Activated naive CD8-positive, alpha-beta T cell (primary cell): Measurements from ENCODE around the gene PARD3B.

ENCODE experiments used
- H3K27ac Mint-ChIP-seq: one replicate; pipeline ENCODE4 v1.8.0; 2021; ENCODE audit warnings: mixed read lengths
- H3K27me3 Mint-ChIP-seq: one replicate; pipeline ENCODE4 v1.8.0; 2021; ENCODE audit warnings: mixed read lengths
- H3K36me3 Mint-ChIP-seq: one replicate; pipeline ENCODE4 v1.8.0; 2021; ENCODE audit warnings: mixed read lengths
- H3K4me1 Mint-ChIP-seq: one replicate; pipeline ENCODE4 v1.8.0; 2021; ENCODE audit warnings: low read depth, mixed read lengths
- H3K4me3 Mint-ChIP-seq: one replicate; pipeline ENCODE4 v1.8.0; 2021; ENCODE audit warnings: mild to moderate bottlenecking, mixed read lengths
- H3K9me3 Mint-ChIP-seq: one replicate; pipeline ENCODE4 v1.8.0; 2021; ENCODE audit warnings: low read depth, mixed read lengths

Gene PARD3B

GRCh38 chr2:204849892-204850291 lies 304.6 kb downstream of the PARD3B start:
- Mint-ChIP-seq H3K4me1 (no peaks in the 10 kb centered on the region), H3K9me3 (no peaks in the 10 kb centered on the region), H3K27ac (no peak overlapping the region), H3K27me3 (no peaks in the 10 kb centered on the region), H3K4me3 (no peak overlapping the region), H3K36me3 (no peaks in the 10 kb centered on the region)

- no peaks in the 10 kb centered on the region for H3K9me3 Mint-ChIP-seq
- H3K27me3 Mint-ChIP-seq = peaks cover 1% of the 10 kb centered on the region
- peaks cover 1% of the 10 kb centered on the region for H3K36me3 Mint-ChIP-seq
- H3K4me1 Mint-ChIP-seq = no peaks in the 10 kb centered on the region
- no peak overlapping the region for H3K4me3 Mint-ChIP-seq
- H3K27ac Mint-ChIP-seq = no peak overlapping the region
Observed at GRCh38 chr2:204850581-204850980, 305.3 kb downstream of the PARD3B start.

GRCh38 chr2:204853905-204854304 lies 308.6 kb downstream of the PARD3B start:
- Mint-ChIP-seq H3K27me3 (peaks cover 2% of the 10 kb centered on the region), H3K4me1 (no peaks in the 10 kb centered on the region), H3K27ac (no peak overlapping the region), H3K4me3 (no peak overlapping the region), H3K36me3 (peaks cover 2% of the 10 kb centered on the region), H3K9me3 (no peaks in the 10 kb centered on the region)

- H3K9me3 Mint-ChIP-seq = peaks cover 7% of the 10 kb centered on the region
- no peak overlapping the region for H3K27ac Mint-ChIP-seq
- peaks cover 2% of the 10 kb centered on the region for H3K27me3 Mint-ChIP-seq
- no peaks in the 10 kb centered on the region for H3K4me1 Mint-ChIP-seq
- peaks cover 7% of the 10 kb centered on the region for H3K36me3 Mint-ChIP-seq
- no peak overlapping the region for H3K4me3 Mint-ChIP-seq
Observed at GRCh38 chr2:204860274-204860673, 315.0 kb downstream of the PARD3B start.

GRCh38 chr2:204862809-204863208 lies 317.5 kb downstream of the PARD3B start:
- H3K4me3 Mint-ChIP-seq = no peak overlapping the region
- H3K27ac Mint-ChIP-seq = no peak overlapping the region
- peaks cover 5% of the 10 kb centered on the region for H3K36me3 Mint-ChIP-seq
- no peaks in the 10 kb centered on the region for H3K4me1 Mint-ChIP-seq
- no peaks in the 10 kb centered on the region for H3K27me3 Mint-ChIP-seq
- peaks cover 9% of the 10 kb centered on the region for H3K9me3 Mint-ChIP-seq

- H3K27me3 Mint-ChIP-seq = no peaks in the 10 kb centered on the region
- H3K4me3 Mint-ChIP-seq = no peak overlapping the region
- H3K27ac Mint-ChIP-seq = no peak overlapping the region
- H3K4me1 Mint-ChIP-seq = no peaks in the 10 kb centered on the region
- H3K9me3 Mint-ChIP-seq = peaks cover 9% of the 10 kb centered on the region
- H3K36me3 Mint-ChIP-seq = peaks cover 5% of the 10 kb centered on the region
Observed at GRCh38 chr2:204863336-204863735, 318.1 kb downstream of the PARD3B start.

- Mint-ChIP-seq H3K9me3 (peaks cover 12% of the 10 kb centered on the region), H3K27ac (no peak overlapping the region), H3K4me3 (no peak overlapping the region), H3K36me3 (peaks cover 5% of the 10 kb centered on the region), H3K4me1 (peaks cover 16% of the 10 kb centered on the region), H3K27me3 (no peaks in the 10 kb centered on the region)
Observed at GRCh38 chr2:204869132-204869823, 324.0 kb downstream of the PARD3B start.

- Mint-ChIP-seq H3K27me3 (no peaks in the 10 kb centered on the region), H3K4me1 (peaks cover 16% of the 10 kb centered on the region), H3K9me3 (peaks cover 7% of the 10 kb centered on the region), H3K4me3 (no peak overlapping the region), H3K36me3 (peaks cover 4% of the 10 kb centered on the region), H3K27ac (no peak overlapping the region)
Observed at GRCh38 chr2:204870053-204870452, 324.8 kb downstream of the PARD3B start.

- Mint-ChIP-seq H3K9me3 (peaks cover 3% of the 10 kb centered on the region), H3K27me3 (no peaks in the 10 kb centered on the region), H3K36me3 (peaks cover 7% of the 10 kb centered on the region), H3K4me3 (no peak overlapping the region), H3K27ac (no peak overlapping the region), H3K4me1 (peaks cover 28% of the 10 kb centered on the region)
Observed at GRCh38 chr2:204871231-204871953, 326.1 kb downstream of the PARD3B start.

- H3K27ac Mint-ChIP-seq = no peak overlapping the region
- peaks cover 49% of the 10 kb centered on the region for H3K4me1 Mint-ChIP-seq
- H3K9me3 Mint-ChIP-seq = peaks cover 3% of the 10 kb centered on the region
- no peaks in the 10 kb centered on the region for H3K27me3 Mint-ChIP-seq
- peaks cover 7% of the 10 kb centered on the region for H3K36me3 Mint-ChIP-seq
- H3K4me3 Mint-ChIP-seq = no peak overlapping the region
Observed at GRCh38 chr2:204876311-204876710, 331.0 kb downstream of the PARD3B start.

GRCh38 chr2:204877691-204878090 lies 332.4 kb downstream of the PARD3B start:
- Mint-ChIP-seq H3K4me1 (peaks cover 53% of the 10 kb centered on the region), H3K36me3 (peaks cover 7% of the 10 kb centered on the region), H3K27me3 (no peaks in the 10 kb centered on the region), H3K27ac (no peak overlapping the region), H3K4me3 (no peak overlapping the region), H3K9me3 (peaks cover 3% of the 10 kb centered on the region)

GRCh38 chr2:204880928-204881327 lies 335.7 kb downstream of the PARD3B start:
- Mint-ChIP-seq H3K27me3 (no peaks in the 10 kb centered on the region), H3K4me3 (peak overlapping the region; percentile 42), H3K9me3 (no peaks in the 10 kb centered on the region), H3K4me1 (peaks cover 42% of the 10 kb centered on the region), H3K27ac (peak overlapping the region; percentile 59), H3K36me3 (no peaks in the 10 kb centered on the region)

GRCh38 chr2:204881655-204882054 lies 336.4 kb downstream of the PARD3B start:
- H3K9me3 Mint-ChIP-seq = no peaks in the 10 kb centered on the region
- peaks cover 39% of the 10 kb centered on the region for H3K4me1 Mint-ChIP-seq
- no peaks in the 10 kb centered on the region for H3K36me3 Mint-ChIP-seq
- H3K4me3 Mint-ChIP-seq = peak overlapping the region; percentile 42
- H3K27ac Mint-ChIP-seq = peak overlapping the region; percentile 59
- no peaks in the 10 kb centered on the region for H3K27me3 Mint-ChIP-seq

GRCh38 chr2:204885747-204886146 lies 340.5 kb downstream of the PARD3B start:
- Mint-ChIP-seq H3K27ac (no peak overlapping the region), H3K27me3 (no peaks in the 10 kb centered on the region), H3K4me3 (no peak overlapping the region), H3K36me3 (no peaks in the 10 kb centered on the region), H3K9me3 (peaks cover 6% of the 10 kb centered on the region), H3K4me1 (peaks cover 23% of the 10 kb centered on the region)

GRCh38 chr2:204886713-204887112 lies 341.4 kb downstream of the PARD3B start:
- peaks cover 14% of the 10 kb centered on the region for H3K4me1 Mint-ChIP-seq
- peaks cover 6% of the 10 kb centered on the region for H3K9me3 Mint-ChIP-seq
- H3K4me3 Mint-ChIP-seq = no peak overlapping the region
- no peak overlapping the region for H3K27ac Mint-ChIP-seq
- no peaks in the 10 kb centered on the region for H3K27me3 Mint-ChIP-seq
- H3K36me3 Mint-ChIP-seq = no peaks in the 10 kb centered on the region
